ENCODE measurements around the gene OR6A2.

Gene OR6A2

GRCh38 chr11:6771926-6772893 is 27.3 kb downstream of the OR6A2 start, which contains the start of gene OR2AG2:
OR2AG2 (minus strand) TSS chr11:6771976; CDS start chr11:6768957, 3,019 bp downstream.
- H3F3A ChIP-seq (ENCODE audit: control insufficient read depth, insufficient read depth) = 0 out of 2 replicates have a peak, but pooled peaks cover 4% of the 10 kb centered on the region
- H3K79me2 ChIP-seq (ENCODE audit: control insufficient read depth, low read length) = no peaks in the 10 kb centered on the region
- no peak within 1 kb of the TSS for H3K4me2 ChIP-seq (ENCODE audit: low read length)
- no peak within 1 kb of the TSS for H3K27ac ChIP-seq (ENCODE audit: low read depth, low read length)
- H3K36me3 ChIP-seq (ENCODE audit: control insufficient read depth, low read length) = no peaks in the 10 kb centered on the region
- no peak within 1 kb of the TSS for H3K4me3 ChIP-seq (ENCODE audit: low read length)
- H3K9me2 ChIP-seq (replicated peaks; ENCODE audit: control insufficient read depth, low read length) = no peaks in the 10 kb centered on the region
- H3K4me1 ChIP-seq (ENCODE audit: control insufficient read depth, low read length) = peaks cover 8% of the 10 kb centered on the region
- H4K20me1 ChIP-seq (ENCODE audit: control insufficient read depth, insufficient read depth, low read depth, low read length) = no peaks in the 10 kb centered on the region
- H3K9me3 ChIP-seq (ENCODE audit: control insufficient read depth, insufficient read depth, low read length) = no peaks in the 10 kb centered on the region
- H3K27me3 ChIP-seq (ENCODE audit: control insufficient read depth, low read length) = no peaks in the 10 kb centered on the region
- TF ChIP-seq CTCF (IDR thresholded peaks at IDR 0.05; ENCODE audit: low read depth, low read length, poor library complexity, severe bottlenecking) (no peak), EZH2phosphoT487 (IDR thresholded peaks at IDR 0.05; ENCODE audit: borderline replicate concordance, low read length) (no peak)

GRCh38 chr11:6757373-6757967 is 42.0 kb downstream of the OR6A2 start:
- no peaks in the 10 kb centered on the region for H3F3A ChIP-seq (ENCODE audit: control insufficient read depth, insufficient read depth)
- H3K27ac ChIP-seq (ENCODE audit: low read depth, low read length) = no peak overlapping the region
- no peaks in the 10 kb centered on the region for H3K4me1 ChIP-seq (ENCODE audit: control insufficient read depth, low read length)
- no peak for TF ChIP-seq EZH2phosphoT487 (IDR thresholded peaks at IDR 0.05; ENCODE audit: borderline replicate concordance, low read length)
- peak; percentile 63 for TF ChIP-seq CTCF (IDR thresholded peaks at IDR 0.05; ENCODE audit: low read depth, low read length, poor library complexity, severe bottlenecking)
- H4K20me1 ChIP-seq (ENCODE audit: control insufficient read depth, insufficient read depth, low read depth, low read length) = no peaks in the 10 kb centered on the region
- no peaks in the 10 kb centered on the region for H3K9me2 ChIP-seq (replicated peaks; ENCODE audit: control insufficient read depth, low read length)
- no peaks in the 10 kb centered on the region for H3K79me2 ChIP-seq (ENCODE audit: control insufficient read depth, low read length)
- H3K4me3 ChIP-seq (ENCODE audit: low read length) = no peak overlapping the region
- peaks cover under 1% of the 10 kb centered on the region; the same call in 1 of the 2 replicates for H3K9me3 ChIP-seq (ENCODE audit: control insufficient read depth, insufficient read depth, low read length)
- no peaks in the 10 kb centered on the region for H3K27me3 ChIP-seq (ENCODE audit: control insufficient read depth, low read length)
- no peak overlapping the region for H3K4me2 ChIP-seq (ENCODE audit: low read length)
- no peaks in the 10 kb centered on the region for H3K36me3 ChIP-seq (ENCODE audit: control insufficient read depth, low read length)

- Histone ChIP-seq H4K20me1 (ENCODE audit: control insufficient read depth, insufficient read depth, low read depth, low read length) (no peaks in the 10 kb centered on the region), H3K4me3 (ENCODE audit: low read length) (no peak overlapping the region), H3K4me2 (ENCODE audit: low read length) (no peak overlapping the region), H3K79me2 (ENCODE audit: control insufficient read depth, low read length) (no peaks in the 10 kb centered on the region), H3K27me3 (ENCODE audit: control insufficient read depth, low read length) (no peaks in the 10 kb centered on the region), H3F3A (ENCODE audit: control insufficient read depth, insufficient read depth) (no peaks in the 10 kb centered on the region), H3K9me2 (replicated peaks; ENCODE audit: control insufficient read depth, low read length) (no peaks in the 10 kb centered on the region), H3K27ac (ENCODE audit: low read depth, low read length) (no peak overlapping the region), H3K36me3 (ENCODE audit: control insufficient read depth, low read length) (no peaks in the 10 kb centered on the region), H3K4me1 (ENCODE audit: control insufficient read depth, low read length) (no peaks in the 10 kb centered on the region), H3K9me3 (ENCODE audit: control insufficient read depth, insufficient read depth, low read length) (no peaks in the 10 kb centered on the region)
- TF ChIP-seq CTCF (IDR thresholded peaks at IDR 0.05; ENCODE audit: low read depth, low read length, poor library complexity, severe bottlenecking) = no peak
- TF ChIP-seq EZH2phosphoT487 (IDR thresholded peaks at IDR 0.05; ENCODE audit: borderline replicate concordance, low read length) = no peak
Measured at GRCh38 chr11:6755953-6756347, 43.5 kb downstream of the OR6A2 start.
